SK-N-SH (cell line): ENCODE data around the gene LRATD1. TPM values are rescaled to one million over a fixed set of nuclear protein-coding genes. Genes with fewer than 3 reads are reported as not detected.
"Not testable (repeated sequence)": the region's sequence is repeated elsewhere in the genome, so short reads cannot be mapped to it uniquely, and the experiment has no call there.

Experiments
- CTCF ChIA-PET: fragments of 300-600, 350-600 bp; formaldehyde crosslinking; extraction: SDS; loops from one replicate; lab custom pipeline; 2021; lab: Yijun Ruan, JAX
- POLR2A ChIA-PET: fragments of 350-600 bp; sonication (Branson Sonifier 250); formaldehyde crosslinking; extraction: SDS; loops from one replicate; lab custom pipeline; 2020; ENCODE audit warnings: antibody characterized with exemption, inconsistent platforms; lab: Yijun Ruan, JAX
- DNase-seq: peaks from one replicate; pipeline ENCODE4 v3.0.0; 2012
- H2AFZ ChIP-seq: fragments of 200-600 bp; sonication (generic); 2 replicates; pipeline ENCODE4 v1.8.1; 2016; ENCODE audit warnings: antibody characterized with exemption, mild to moderate bottlenecking, low read depth
- H3F3A ChIP-seq: fragments of 200-600 bp; sonication (generic); replicated peaks from 2 replicates; pipeline ENCODE3; 2016; ENCODE audit warnings: antibody characterized with exemption, mild to moderate bottlenecking; ENCODE audit not compliant: insufficient read depth
- H3K27ac ChIP-seq, 2 experiments: fragments of 200-500 bp in 1 of 2; fragments of 200-600 bp in 1 of 2; sonication (Bioruptor generic) in 1 of 2; sonication (generic), shearing (Covaris generic) in 1 of 2; 2 replicates each; pipeline versions ENCODE4 v1.5.1 to v1.6.1; 2014 to 2016; ENCODE audit warnings: low read depth in 2 of 2, inconsistent platforms in 1 of 2, low read length in 1 of 2, mild to moderate bottlenecking in 1 of 2, mixed read lengths in 1 of 2
- H3K27me3 ChIP-seq: fragments of 200-600 bp; sonication (generic), shearing (Covaris generic); 2 replicates; pipeline ENCODE4 v1.6.1; 2016; ENCODE audit warnings: mixed run types; ENCODE audit not compliant: insufficient read depth
- H3K36me3 ChIP-seq, 2 experiments: fragments of 200-500 bp in 1 of 2; fragments of 200-600 bp in 1 of 2; sonication (Bioruptor generic) in 1 of 2; sonication (generic) in 1 of 2; replicated peaks in 1 of 2; 2 replicates each; pipeline versions ENCODE3 to v1.5.1; 2014 to 2016; ENCODE audit warnings: low read length in 1 of 2, mild to moderate bottlenecking in 1 of 2; ENCODE audit not compliant: insufficient read depth in 2 of 2, control insufficient read depth in 1 of 2
- H3K4me1 ChIP-seq, 2 experiments: fragments of 200-500 bp in 1 of 2; fragments of 200-600 bp in 1 of 2; sonication (Bioruptor generic) in 1 of 2; sonication (generic), shearing (Covaris generic) in 1 of 2; 2 replicates each; pipeline versions ENCODE4 v1.5.1 to v1.6.1; 2014 to 2016; ENCODE audit warnings: low read depth in 1 of 2, low read length in 1 of 2, mixed run types in 1 of 2; ENCODE audit not compliant: insufficient read depth in 2 of 2, control insufficient read depth in 1 of 2
- H3K4me2 ChIP-seq: fragments of 200-600 bp; sonication (generic), shearing (Covaris generic); 2 replicates; pipeline ENCODE4 v1.6.1; 2017; ENCODE audit warnings: mixed run types
- H3K4me3 ChIP-seq, 2 experiments: fragments of 200-500 bp in 1 of 2; fragments of 200-600 bp in 1 of 2; sonication (Bioruptor generic) in 1 of 2; sonication (generic), shearing (Covaris generic) in 1 of 2; 2 replicates each; pipeline versions ENCODE4 v1.5.1 to v1.8.1; 2014 to 2016; ENCODE audit warnings: low read depth in 2 of 2, inconsistent platforms in 1 of 2, low read length in 1 of 2, mild to moderate bottlenecking in 1 of 2, mixed read lengths in 1 of 2, moderate library complexity in 1 of 2
- H3K79me2 ChIP-seq: fragments of 200-600 bp; sonication (generic); 2 replicates; pipeline ENCODE4 v1.8.1; 2017; ENCODE audit warnings: mild to moderate bottlenecking; ENCODE audit not compliant: insufficient read depth
- H3K9ac ChIP-seq: fragments of 200-600 bp; sonication (generic); 2 replicates; pipeline ENCODE4 v1.6.1; 2017; ENCODE audit warnings: mixed run types
- H3K9me2 ChIP-seq: fragments of 200-600 bp; sonication (generic); 2 replicates; pipeline ENCODE4 v1.6.1; 2017; ENCODE audit warnings: mixed run types
- H3K9me3 ChIP-seq: fragments of 200-600 bp; sonication (generic); 2 replicates; pipeline ENCODE4 v1.6.1; 2017; ENCODE audit warnings: mixed run types, mild to moderate bottlenecking, moderate library complexity
- H4K20me1 ChIP-seq: fragments of 200-600 bp; sonication (generic); 2 replicates; pipeline ENCODE4 v1.6.1; 2017; ENCODE audit warnings: mild to moderate bottlenecking, mixed run types; ENCODE audit not compliant: insufficient read depth
- CHD2 ChIP-seq: fragments of 150-350 bp; IDR thresholded peaks from 2 replicates; pipeline ENCODE4 v1.6.1; 2018; ENCODE audit warnings: low read length; ENCODE audit not compliant: partially characterized antibody
- EP300 ChIP-seq, 2 experiments: IDR thresholded peaks; 2 replicates each; pipeline versions ENCODE4 v1.4.0 to v1.6.1; 2012; ENCODE audit warnings: borderline replicate concordance in 1 of 2, low read depth in 1 of 2, low read length in 1 of 2
- EZH2phosphoT487 ChIP-seq: fragments of 200-600 bp; sonication (generic); IDR thresholded peaks from 2 replicates; pipeline ENCODE4 v1.6.1; 2017; ENCODE audit warnings: low read depth, mixed run types, mild to moderate bottlenecking, antibody characterized with exemption, moderate library complexity, borderline replicate concordance
- FOSL2 ChIP-seq: IDR thresholded peaks from 2 replicates; pipeline ENCODE4 v1.4.0; 2012; ENCODE audit warnings: low read depth, mild to moderate bottlenecking, moderate library complexity, borderline replicate concordance
- RAD21 ChIP-seq: IDR thresholded peaks from 2 replicates; pipeline ENCODE4 v1.6.1; 2012; ENCODE audit warnings: mild to moderate bottlenecking, low read length
- RCOR1 ChIP-seq: fragments of 150-350 bp; IDR thresholded peaks from 2 replicates; pipeline ENCODE4 v1.6.1; 2017; ENCODE audit warnings: antibody characterized with exemption, low read length
- RFX5 ChIP-seq: IDR thresholded peaks from 2 replicates; pipeline ENCODE4 v1.6.1; 2012; ENCODE audit warnings: mild to moderate bottlenecking, improper control_type of control experiment, low read length
- SIN3A ChIP-seq: IDR thresholded peaks from 2 replicates; pipeline ENCODE4 v1.6.1; 2012; ENCODE audit warnings: low read depth, mild to moderate bottlenecking, low read length, moderate library complexity, borderline replicate concordance
- SMC3 ChIP-seq: IDR thresholded peaks from 2 replicates; pipeline ENCODE4 v1.6.1; 2012; ENCODE audit warnings: low read depth, low read length, improper control_type of control experiment
- YY1 ChIP-seq: IDR thresholded peaks from 2 replicates; pipeline ENCODE4 v1.4.0; 2012; ENCODE audit warnings: low read depth, mild to moderate bottlenecking
- WGBS: methylation state at CpG from one replicate; pipeline ENCODE4 v1.1.6; 2017; ENCODE audit warnings: low lambda C conversion rate; 5-methylcytosine and 5-hydroxymethylcytosine counted together
- polyA plus RNA-seq, 3 experiments: library from polyadenylated mRNA; depleted of rRNA; stranded (reverse); fragments of >200 nt; gene quantifications; 2 replicates each; pipeline ENCODE4 v1.2.3, GENCODE V29; 2012
- TF ChIP-seq, protein P1 (sequence below): fragments of 150-350 bp; IDR thresholded peaks from 2 replicates; pipeline ENCODE4 v1.6.1; 2016; ENCODE audit warnings: mild to moderate bottlenecking, low read depth, low read length

LRATD1 gene
- polyA plus RNA-seq, 1 of the 3 experiments (the other 2 are of a cell fraction), result 0.84 TPM

DNA sequence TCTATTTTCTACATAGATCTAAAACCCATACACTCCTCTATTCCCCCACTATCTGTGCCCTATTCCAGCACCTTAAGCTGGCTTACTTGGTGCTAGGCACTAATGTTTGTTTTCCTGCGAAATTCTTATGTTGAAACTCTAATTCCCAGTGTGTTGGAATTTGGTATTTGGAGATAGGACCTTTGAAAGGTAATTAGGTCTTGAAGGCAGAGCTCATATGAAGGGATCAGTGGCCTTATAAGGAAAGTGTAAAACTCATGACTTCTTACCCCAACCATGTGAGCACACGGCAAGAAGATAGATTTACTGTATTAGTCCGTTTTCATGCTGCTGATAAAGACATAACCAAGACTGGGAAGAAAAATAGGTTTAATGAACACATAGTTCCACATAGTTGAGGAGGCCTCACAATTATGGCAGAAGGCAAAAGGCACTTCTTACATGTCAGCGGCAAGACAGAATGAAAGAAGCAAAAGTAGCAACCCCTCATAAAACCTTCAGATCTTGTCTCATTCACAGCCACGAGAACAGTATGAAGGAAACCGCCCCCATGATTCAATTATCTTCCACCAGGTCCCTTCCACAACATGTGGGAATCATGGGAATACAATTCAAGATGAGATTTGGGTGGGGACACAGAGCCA is 10.5 kb upstream of the LRATD1 start:
- H3K9ac ChIP-seq, result no peak overlapping the region
- no peaks in the 10 kb centered on the region for H4K20me1 ChIP-seq
- H2AFZ ChIP-seq, result no peak overlapping the region
- H3K27ac ChIP-seq, result no peak overlapping the region
- no peaks in the 10 kb centered on the region for H3K79me2 ChIP-seq
- TF ChIP-seq RAD21 (no peak), EP300 (IDR thresholded peaks at IDR 0.05; ENCODE audit: borderline replicate concordance in 1 of 2, low read depth in 1 of 2, low read length in 1 of 2) (no peak), RCOR1 (no peak), FOSL2 (no peak), SMC3 (no peak), YY1 (no peak), EZH2phosphoT487 (no peak), SIN3A (no peak), CHD2 (no peak), RFX5 (no peak)
- TF ChIP-seq, protein P1, sequence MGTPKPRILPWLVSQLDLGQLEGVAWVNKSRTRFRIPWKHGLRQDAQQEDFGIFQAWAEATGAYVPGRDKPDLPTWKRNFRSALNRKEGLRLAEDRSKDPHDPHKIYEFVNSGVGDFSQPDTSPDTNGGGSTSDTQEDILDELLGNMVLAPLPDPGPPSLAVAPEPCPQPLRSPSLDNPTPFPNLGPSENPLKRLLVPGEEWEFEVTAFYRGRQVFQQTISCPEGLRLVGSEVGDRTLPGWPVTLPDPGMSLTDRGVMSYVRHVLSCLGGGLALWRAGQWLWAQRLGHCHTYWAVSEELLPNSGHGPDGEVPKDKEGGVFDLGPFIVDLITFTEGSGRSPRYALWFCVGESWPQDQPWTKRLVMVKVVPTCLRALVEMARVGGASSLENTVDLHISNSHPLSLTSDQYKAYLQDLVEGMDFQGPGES, result no peak
- no peak overlapping the region for H3K4me3 ChIP-seq
- H3K9me3 ChIP-seq, result no peaks in the 10 kb centered on the region
- ChIA-PET CTCF (interaction anchor here (1.9 kb wide), 1 partner anchor 955 kb away, joined by 6 read pairs; no protein-coding TSS in a partner anchor), POLR2A (no interaction called here)
- 66% methylated on average over 6 of the region's 6 CpGs for WGBS
- H3K4me2 ChIP-seq, result no peak overlapping the region
- no peaks in the 10 kb centered on the region for H3K4me1 ChIP-seq
- H3K36me3 ChIP-seq, result no peaks in the 10 kb centered on the region
- H3K27me3 ChIP-seq, result no peaks in the 10 kb centered on the region
- H3F3A ChIP-seq, result no peaks in the 10 kb centered on the region
- H3K9me2 ChIP-seq, result no peaks in the 10 kb centered on the region
- no peak for DNase-seq

DNA sequence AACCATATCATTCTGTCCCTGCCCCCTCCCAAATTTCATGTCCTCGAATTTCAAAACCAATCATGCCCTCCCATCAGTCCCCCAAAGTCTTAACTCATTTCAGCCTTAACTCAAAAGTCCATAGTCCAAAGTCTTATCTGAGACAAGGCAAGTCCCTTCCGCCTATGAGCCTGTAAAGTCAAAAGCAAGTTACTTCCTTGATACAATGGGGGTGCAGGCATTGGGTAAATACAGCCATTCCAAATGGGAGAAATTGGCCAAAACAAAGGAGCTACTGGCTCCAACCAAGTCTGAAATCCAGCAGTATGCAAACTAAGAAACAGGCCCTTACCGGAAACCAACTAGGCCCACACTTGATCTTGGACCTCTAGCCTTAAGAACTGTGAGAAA is 10.0 kb upstream of the LRATD1 start:
- H3F3A ChIP-seq, H4K20me1 ChIP-seq, H3K4me3 ChIP-seq, H3K36me3 ChIP-seq, H2AFZ ChIP-seq, H3K27ac ChIP-seq, POLR2A ChIA-PET, H3K27me3 ChIP-seq, H3K9me2 ChIP-seq, DNase-seq, H3K79me2 ChIP-seq, H3K4me1 ChIP-seq, H3K9me3 ChIP-seq, H3K4me2 ChIP-seq, H3K9ac ChIP-seq: not testable (repeated sequence)
- 45% methylated on average over 3 of the region's 3 CpGs for WGBS
- CTCF ChIA-PET, result interaction anchor here (1.9 kb wide), 1 partner anchor 955 kb away, joined by 6 read pairs; no protein-coding TSS in a partner anchor
